Measurements from ENCODE around the gene SEC61B.

The SEC61B gene

DNA sequence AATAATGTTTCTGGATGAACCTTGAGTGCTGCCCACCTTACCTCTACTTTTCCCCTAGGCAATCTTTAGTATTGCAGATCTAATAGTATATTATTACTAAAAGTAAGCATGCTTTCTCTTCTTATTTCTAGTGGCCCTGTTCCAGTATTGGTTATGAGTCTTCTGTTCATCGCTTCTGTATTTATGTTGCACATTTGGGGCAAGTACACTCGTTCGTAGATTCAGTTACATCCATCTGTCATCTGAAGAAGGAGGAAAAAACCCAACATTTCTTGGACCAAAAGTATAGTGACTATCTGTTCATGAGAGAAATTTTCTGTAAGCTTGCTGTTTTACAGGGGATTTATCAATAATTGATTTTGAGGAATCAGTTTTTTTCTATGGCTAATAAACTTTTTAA lies 8.1 kb downstream of the SEC61B start:
- no peak for TF ChIP-seq ELF4 (IDR thresholded peaks at IDR 0.05)
- no peak for TF ChIP-seq CTBP1 (IDR thresholded peaks at IDR 0.05; ENCODE audit: borderline replicate concordance)
- no peak for TF ChIP-seq SP1 (IDR thresholded peaks at IDR 0.05)
- TF ChIP-seq L3MBTL2 (conservative IDR thresholded peaks at IDR 0.05) = no peak
- no peak for TF ChIP-seq NFRKB (IDR thresholded peaks at IDR 0.05)
- no peak for TF ChIP-seq ARNT (IDR thresholded peaks at IDR 0.05)
- no peak for TF ChIP-seq SUZ12 (IDR thresholded peaks at IDR 0.05)
- TF ChIP-seq FOXK2 (IDR thresholded peaks at IDR 0.05) = no peak
- TF ChIP-seq BHLHE40 (IDR thresholded peaks at IDR 0.05; ENCODE audit: borderline replicate concordance) = no peak
- TF ChIP-seq LEF1 (IDR thresholded peaks at IDR 0.05; ENCODE audit: borderline replicate concordance) = no peak
- TF ChIP-seq TARDBP (IDR thresholded peaks at IDR 0.05) = no peak
- TF ChIP-seq FOXM1 (IDR thresholded peaks at IDR 0.05; ENCODE audit: borderline replicate concordance) = no peak
- TF ChIP-seq ZNF384 (IDR thresholded peaks at IDR 0.05) = no peak
- TF ChIP-seq, protein P1, sequence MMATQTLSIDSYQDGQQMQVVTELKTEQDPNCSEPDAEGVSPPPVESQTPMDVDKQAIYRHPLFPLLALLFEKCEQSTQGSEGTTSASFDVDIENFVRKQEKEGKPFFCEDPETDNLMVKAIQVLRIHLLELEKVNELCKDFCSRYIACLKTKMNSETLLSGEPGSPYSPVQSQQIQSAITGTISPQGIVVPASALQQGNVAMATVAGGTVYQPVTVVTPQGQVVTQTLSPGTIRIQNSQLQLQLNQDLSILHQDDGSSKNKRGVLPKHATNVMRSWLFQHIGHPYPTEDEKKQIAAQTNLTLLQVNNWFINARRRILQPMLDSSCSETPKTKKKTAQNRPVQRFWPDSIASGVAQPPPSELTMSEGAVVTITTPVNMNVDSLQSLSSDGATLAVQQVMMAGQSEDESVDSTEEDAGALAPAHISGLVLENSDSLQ (IDR thresholded peaks at IDR 0.05) = no peak
- TF ChIP-seq HDGF (IDR thresholded peaks at IDR 0.05; ENCODE audit: borderline replicate concordance) = no peak
- no peak for TF ChIP-seq FOXA1 (IDR thresholded peaks at IDR 0.05)
- DNase-seq (ENCODE audit: extremely low spot score) = no peak
- CTCF ChIA-PET = no interaction called here
- POLR2A ChIA-PET = no interaction called here

- ChIA-PET CTCF (interaction anchor here (0.7 to 2.0 kb wide), 5 partner anchors 9 to 148 kb away, joined by 3 to 6 read pairs (median 4); no protein-coding TSS in a partner anchor), POLR2A (interaction anchor here (1.5 kb wide), 1 partner anchor 9 kb away, joined by 8 read pairs; the partner anchor contains the start of genes ALG2 and SEC61B)
- DNase-seq (ENCODE audit: extremely low spot score) = no peak
- TF ChIP-seq FOXM1 (IDR thresholded peaks at IDR 0.05; ENCODE audit: borderline replicate concordance) = no peak
- TF ChIP-seq FOXA1 (IDR thresholded peaks at IDR 0.05) = no peak
- no peak for TF ChIP-seq L3MBTL2 (conservative IDR thresholded peaks at IDR 0.05)
- TF ChIP-seq CTBP1 (IDR thresholded peaks at IDR 0.05; ENCODE audit: borderline replicate concordance) = no peak
- TF ChIP-seq TARDBP (IDR thresholded peaks at IDR 0.05) = no peak
- no peak for TF ChIP-seq HDGF (IDR thresholded peaks at IDR 0.05; ENCODE audit: borderline replicate concordance)
- no peak for TF ChIP-seq NFRKB (IDR thresholded peaks at IDR 0.05)
- TF ChIP-seq ZNF384 (IDR thresholded peaks at IDR 0.05) = no peak
- no peak for TF ChIP-seq BHLHE40 (IDR thresholded peaks at IDR 0.05; ENCODE audit: borderline replicate concordance)
- TF ChIP-seq ELF4 (IDR thresholded peaks at IDR 0.05) = no peak
- TF ChIP-seq FOXK2 (IDR thresholded peaks at IDR 0.05) = no peak
These were observed 9.6 kb downstream of the SEC61B start for GRCh38 chr9:99231711-99232110.

GRCh38 chr9:99234618-99235017 lies 12.5 kb downstream of the SEC61B start:
- CTCF ChIA-PET = no interaction called here
- DNase-seq (ENCODE audit: extremely low spot score) = no peak
- POLR2A ChIA-PET = no interaction called here
- TF ChIP-seq L3MBTL2 (conservative IDR thresholded peaks at IDR 0.05) = no peak
- TF ChIP-seq ELF4 (IDR thresholded peaks at IDR 0.05) = no peak
- TF ChIP-seq FOXA1 (IDR thresholded peaks at IDR 0.05) = no peak
- no peak for TF ChIP-seq HDGF (IDR thresholded peaks at IDR 0.05; ENCODE audit: borderline replicate concordance)
- TF ChIP-seq, protein P1 (IDR thresholded peaks at IDR 0.05) = no peak
- TF ChIP-seq BHLHE40 (IDR thresholded peaks at IDR 0.05; ENCODE audit: borderline replicate concordance) = no peak
- TF ChIP-seq LEF1 (IDR thresholded peaks at IDR 0.05; ENCODE audit: borderline replicate concordance) = no peak
- TF ChIP-seq SUZ12 (IDR thresholded peaks at IDR 0.05) = no peak
- no peak for TF ChIP-seq NFRKB (IDR thresholded peaks at IDR 0.05)
- no peak for TF ChIP-seq TARDBP (IDR thresholded peaks at IDR 0.05)
- no peak for TF ChIP-seq CTBP1 (IDR thresholded peaks at IDR 0.05; ENCODE audit: borderline replicate concordance)
- TF ChIP-seq ZNF384 (IDR thresholded peaks at IDR 0.05) = no peak
- TF ChIP-seq SP1 (IDR thresholded peaks at IDR 0.05) = no peak
- TF ChIP-seq FOXM1 (IDR thresholded peaks at IDR 0.05; ENCODE audit: borderline replicate concordance) = no peak
- TF ChIP-seq ARNT (IDR thresholded peaks at IDR 0.05) = no peak
- no peak for TF ChIP-seq FOXK2 (IDR thresholded peaks at IDR 0.05)

DNA sequence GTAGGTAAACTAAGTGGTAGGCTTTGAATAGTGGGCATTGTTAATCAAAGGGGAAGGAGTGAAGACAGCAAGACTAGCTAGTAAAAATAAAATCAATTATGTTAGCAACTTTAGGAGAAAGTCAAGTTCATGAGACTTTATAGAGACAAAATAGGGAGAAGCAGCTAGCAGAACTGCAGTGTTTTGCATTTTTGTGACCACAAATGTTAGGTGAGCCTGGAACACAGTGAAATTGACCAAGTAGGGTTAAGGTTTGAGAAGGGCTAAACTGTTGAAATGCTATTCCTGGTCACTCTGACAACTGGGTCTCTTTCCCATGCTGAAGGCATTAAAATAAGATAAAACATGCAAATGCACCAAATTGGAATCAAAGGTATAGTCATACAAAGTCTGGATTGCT lies 13.0 kb downstream of the SEC61B start:
- ChIA-PET CTCF (no interaction called here), POLR2A (no interaction called here)
- no peak for DNase-seq (ENCODE audit: extremely low spot score)
- TF ChIP-seq TARDBP (IDR thresholded peaks at IDR 0.05) = no peak
- no peak for TF ChIP-seq CTBP1 (IDR thresholded peaks at IDR 0.05; ENCODE audit: borderline replicate concordance)
- TF ChIP-seq NFRKB (IDR thresholded peaks at IDR 0.05) = no peak
- TF ChIP-seq SP1 (IDR thresholded peaks at IDR 0.05) = no peak
- no peak for TF ChIP-seq FOXA1 (IDR thresholded peaks at IDR 0.05)
- no peak for TF ChIP-seq SUZ12 (IDR thresholded peaks at IDR 0.05)
- TF ChIP-seq LEF1 (IDR thresholded peaks at IDR 0.05; ENCODE audit: borderline replicate concordance) = no peak
- TF ChIP-seq ZNF384 (IDR thresholded peaks at IDR 0.05) = no peak
- no peak for TF ChIP-seq HDGF (IDR thresholded peaks at IDR 0.05; ENCODE audit: borderline replicate concordance)
- no peak for TF ChIP-seq L3MBTL2 (conservative IDR thresholded peaks at IDR 0.05)
- no peak for TF ChIP-seq FOXM1 (IDR thresholded peaks at IDR 0.05; ENCODE audit: borderline replicate concordance)
- TF ChIP-seq BHLHE40 (IDR thresholded peaks at IDR 0.05; ENCODE audit: borderline replicate concordance) = no peak
- no peak for TF ChIP-seq FOXK2 (IDR thresholded peaks at IDR 0.05)
- no peak for TF ChIP-seq ELF4 (IDR thresholded peaks at IDR 0.05)
- no peak for TF ChIP-seq ARNT (IDR thresholded peaks at IDR 0.05)
- TF ChIP-seq, protein P1 (IDR thresholded peaks at IDR 0.05) = no peak

DNA sequence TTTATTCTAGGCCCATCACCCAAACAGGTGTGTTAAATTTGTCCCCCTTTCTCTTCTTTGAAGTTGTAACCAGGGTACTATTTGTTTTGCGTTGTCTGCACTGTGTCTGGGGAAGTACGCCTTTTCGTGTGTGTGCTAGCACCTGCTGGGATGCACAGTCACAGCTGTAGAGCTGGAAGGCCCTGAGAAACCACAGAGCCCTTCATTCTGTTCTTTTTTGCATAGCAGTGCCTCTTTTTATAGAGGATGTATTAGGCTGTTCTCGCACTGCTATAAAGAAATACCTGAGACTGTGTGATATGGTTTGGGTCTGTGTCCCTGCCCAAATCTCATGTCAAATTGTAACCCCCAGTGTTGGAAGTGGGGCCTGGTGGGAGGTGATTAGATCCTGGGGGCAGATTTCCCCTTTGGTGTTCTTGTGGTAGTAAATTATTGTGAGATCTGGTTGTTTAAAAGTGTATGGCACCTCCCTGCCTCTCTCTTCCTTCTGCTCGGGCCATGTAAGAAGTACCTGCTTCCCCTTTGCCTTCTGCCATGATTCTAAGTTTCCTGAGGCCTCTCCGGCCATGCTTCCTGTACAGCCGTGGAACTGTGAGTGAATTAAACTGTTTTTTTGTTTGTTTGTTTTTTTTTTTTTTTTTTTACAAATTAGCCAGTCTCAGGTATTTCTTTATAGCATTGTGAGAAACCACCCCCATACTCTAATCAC lies 14.0 kb downstream of the SEC61B start:
- ChIA-PET POLR2A (interaction anchor here (0.7 kb wide), 1 partner anchor 14 kb away, joined by 3 read pairs; the partner anchor contains the start of genes ALG2 and SEC61B), CTCF (no interaction called here)
- no peak for DNase-seq (ENCODE audit: extremely low spot score)
- TF ChIP-seq L3MBTL2 (conservative IDR thresholded peaks at IDR 0.05) = no peak
- TF ChIP-seq FOXK2 (IDR thresholded peaks at IDR 0.05) = no peak
- TF ChIP-seq, protein P1 (IDR thresholded peaks at IDR 0.05) = no peak
- no peak for TF ChIP-seq FOXA1 (IDR thresholded peaks at IDR 0.05)
- TF ChIP-seq SP1 (IDR thresholded peaks at IDR 0.05) = no peak
- TF ChIP-seq BHLHE40 (IDR thresholded peaks at IDR 0.05; ENCODE audit: borderline replicate concordance) = no peak
- no peak for TF ChIP-seq ARNT (IDR thresholded peaks at IDR 0.05)
- no peak for TF ChIP-seq LEF1 (IDR thresholded peaks at IDR 0.05; ENCODE audit: borderline replicate concordance)
- no peak for TF ChIP-seq FOXM1 (IDR thresholded peaks at IDR 0.05; ENCODE audit: borderline replicate concordance)
